HG03025 (cell line): ENCODE measurements around the gene EXOSC2.

Experiments used
- ATAC-seq: cut with Tn5 transposase; IDR thresholded peaks from one replicate; pipeline ENCODE4 v1.9.1; 2021; ENCODE audit warnings: mild to moderate bottlenecking, moderate library complexity; ENCODE audit not compliant: unreplicated experiment, low FRiP score

The EXOSC2 gene, protein sequence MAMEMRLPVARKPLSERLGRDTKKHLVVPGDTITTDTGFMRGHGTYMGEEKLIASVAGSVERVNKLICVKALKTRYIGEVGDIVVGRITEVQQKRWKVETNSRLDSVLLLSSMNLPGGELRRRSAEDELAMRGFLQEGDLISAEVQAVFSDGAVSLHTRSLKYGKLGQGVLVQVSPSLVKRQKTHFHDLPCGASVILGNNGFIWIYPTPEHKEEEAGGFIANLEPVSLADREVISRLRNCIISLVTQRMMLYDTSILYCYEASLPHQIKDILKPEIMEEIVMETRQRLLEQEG

DNA sequence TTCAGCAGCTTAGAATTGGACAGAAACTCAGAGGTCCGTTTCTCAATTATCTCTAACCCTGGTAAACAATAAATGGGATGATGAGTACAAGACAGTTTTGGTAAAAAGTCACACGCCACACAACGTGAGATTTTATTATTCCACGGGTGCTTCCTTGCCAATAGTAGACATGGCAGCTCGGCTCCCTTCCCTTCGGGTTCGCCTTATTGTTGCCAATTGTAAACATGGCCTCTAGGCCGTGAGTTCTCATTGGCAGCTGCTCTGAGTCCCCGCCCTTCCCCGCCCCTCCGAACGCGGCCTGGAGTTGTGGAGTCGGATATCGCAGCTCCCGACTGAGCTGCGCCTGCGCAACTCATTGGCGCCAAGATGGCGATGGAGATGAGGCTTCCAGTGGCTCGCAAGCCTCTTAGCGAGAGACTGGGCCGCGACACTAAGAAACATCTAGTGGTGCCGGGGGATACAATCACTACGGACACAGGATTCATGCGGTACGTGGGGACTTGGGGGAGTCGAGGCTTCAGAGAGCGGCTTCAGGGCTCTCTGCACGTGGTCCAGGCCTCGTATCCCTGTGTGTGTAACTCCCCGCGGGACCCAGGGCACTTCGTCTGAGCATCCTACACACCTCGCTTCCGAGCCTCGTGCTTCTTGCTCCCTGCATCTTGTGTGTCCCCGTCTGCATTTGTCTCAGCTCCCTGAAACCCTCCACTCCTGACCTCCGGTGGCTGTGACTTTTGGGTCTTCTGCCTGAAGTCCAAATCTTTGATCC is at the start of gene EXOSC2:
Gene EXOSC2, plus strand, starts transcription at position 355 of the 766 bp plus-strand sequence. Its CDS starts 12 bp downstream, at position 367.
- peak; percentile 78 for ATAC-seq

DNA sequence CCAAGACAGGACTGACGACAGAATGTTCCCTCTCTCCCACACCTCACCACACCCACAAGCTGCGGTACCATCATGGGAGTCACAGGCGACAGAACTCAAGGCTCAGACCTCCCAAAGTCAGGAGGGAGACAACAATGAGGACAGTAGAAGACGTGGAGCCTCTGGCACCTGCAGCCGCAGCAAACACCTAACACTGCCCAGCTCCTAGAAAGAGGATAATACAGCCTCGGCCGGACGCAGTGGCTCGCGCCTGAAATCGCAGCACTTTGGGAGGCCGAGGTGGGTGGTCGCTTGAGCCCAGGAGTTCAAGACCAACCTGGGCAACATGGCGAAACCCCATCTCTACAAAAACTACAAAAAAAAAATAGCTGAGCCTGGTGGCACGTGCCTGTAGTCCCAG is 42.4 kb upstream of the EXOSC2 start:
- no peak for ATAC-seq

DNA sequence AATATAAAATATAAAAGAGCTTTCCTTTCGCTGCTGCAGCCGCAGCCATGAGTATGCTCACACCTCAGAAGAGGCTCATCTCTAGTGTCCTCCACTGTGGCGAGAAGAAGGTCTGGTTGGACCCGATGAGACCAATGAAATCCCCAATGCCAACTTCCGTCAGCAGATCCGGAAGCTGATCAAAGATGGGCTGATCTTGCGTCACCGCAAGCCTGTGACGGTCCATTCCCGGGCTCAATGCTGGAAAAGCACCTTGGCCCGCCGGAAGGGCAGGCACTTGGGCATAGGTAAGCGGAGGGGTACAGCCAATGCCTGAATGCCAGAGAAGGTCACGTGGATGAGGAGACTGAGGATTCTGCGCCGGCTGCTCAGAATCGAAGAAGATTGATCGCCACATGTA is 41.8 kb upstream of the EXOSC2 start:
- no peak for ATAC-seq

DNA sequence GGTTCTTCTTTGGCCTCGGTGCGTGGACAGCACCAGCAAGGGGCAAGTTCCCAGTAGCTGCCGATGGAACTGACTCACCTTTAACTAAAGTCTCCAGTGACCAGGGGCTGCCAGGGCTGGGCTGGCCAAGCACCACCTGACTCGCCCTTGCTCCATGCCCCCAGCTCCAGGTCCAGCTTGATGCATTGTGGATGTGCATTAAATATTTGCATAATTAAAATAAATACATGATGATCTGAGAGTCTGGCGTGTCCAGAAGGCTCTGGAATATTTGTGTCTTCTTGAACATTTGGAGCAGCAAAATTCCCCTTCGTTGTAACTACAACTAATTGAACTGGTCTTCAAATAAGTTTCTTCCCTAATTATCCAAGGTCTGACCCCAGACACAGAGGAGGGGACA is 38.7 kb upstream of the EXOSC2 start:
- no peak for ATAC-seq

DNA sequence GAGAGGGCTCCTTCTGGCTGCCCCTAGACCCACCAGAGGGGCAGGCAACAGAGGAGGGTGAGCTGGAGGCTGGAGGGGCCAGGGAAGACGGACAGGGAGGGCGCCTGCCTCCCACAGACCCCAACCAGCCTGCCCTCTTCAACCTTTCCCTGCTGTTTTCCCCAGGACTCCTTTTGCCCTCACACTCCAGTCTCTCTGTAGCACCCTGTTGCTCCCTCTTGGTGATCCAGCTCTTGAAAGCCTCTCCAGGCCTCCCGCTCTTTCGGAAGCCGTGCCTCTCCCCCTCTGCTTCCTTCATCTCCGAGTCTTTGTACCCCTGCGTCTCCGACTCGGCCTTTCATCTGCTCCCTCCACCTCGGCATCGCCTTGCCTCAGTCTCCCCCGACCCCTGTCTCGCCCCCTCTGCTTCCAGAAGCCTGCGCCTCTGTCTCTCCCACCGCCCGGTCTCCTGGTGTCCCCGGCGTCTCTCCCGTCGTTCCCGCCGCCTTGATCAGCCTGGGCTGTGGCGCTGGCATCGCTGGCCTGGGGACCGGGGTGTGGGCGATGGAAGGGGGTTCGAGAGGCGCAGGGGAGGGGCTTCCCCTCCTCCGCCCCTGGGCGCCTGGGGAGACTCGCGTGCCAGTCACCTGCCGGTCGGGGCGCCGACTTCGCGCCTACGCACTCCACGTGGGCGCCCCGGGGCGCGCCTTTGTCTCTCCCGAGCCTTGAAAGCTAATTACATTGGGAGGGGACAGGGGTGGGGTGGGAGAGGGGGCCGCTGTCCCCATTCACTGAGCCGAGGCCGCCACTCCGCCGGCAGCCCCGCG is 34.5 kb upstream of the EXOSC2 start:
- no peak for ATAC-seq

DNA sequence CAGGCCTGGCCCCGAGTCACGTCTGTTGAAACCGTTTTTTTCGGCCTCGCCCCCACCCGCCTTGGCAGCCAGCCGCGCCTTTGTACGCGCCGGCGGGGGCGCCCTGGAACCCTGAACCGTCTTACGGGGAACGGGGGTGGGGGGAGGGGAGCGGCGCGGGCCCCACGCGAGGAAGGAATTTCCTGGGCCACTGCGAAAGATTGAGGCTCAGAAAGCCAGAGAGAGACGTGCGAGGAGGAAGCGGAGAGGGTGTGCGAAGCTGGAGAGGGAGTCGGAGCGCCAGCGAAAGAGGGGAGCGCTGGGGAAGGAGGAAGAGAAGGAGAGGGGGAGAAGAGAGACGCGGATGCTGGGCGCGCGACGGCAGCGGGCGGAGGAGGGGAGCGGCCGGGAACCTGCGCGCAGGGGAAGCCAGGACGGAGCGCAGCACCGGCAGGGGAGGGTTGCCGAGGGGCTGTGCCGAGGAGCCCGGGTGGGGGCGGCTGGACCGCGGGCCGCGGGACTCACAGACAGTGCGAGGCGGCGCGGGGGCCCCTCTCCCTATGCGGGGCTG is 33.8 kb upstream of the EXOSC2 start:
- no peak for ATAC-seq

DNA sequence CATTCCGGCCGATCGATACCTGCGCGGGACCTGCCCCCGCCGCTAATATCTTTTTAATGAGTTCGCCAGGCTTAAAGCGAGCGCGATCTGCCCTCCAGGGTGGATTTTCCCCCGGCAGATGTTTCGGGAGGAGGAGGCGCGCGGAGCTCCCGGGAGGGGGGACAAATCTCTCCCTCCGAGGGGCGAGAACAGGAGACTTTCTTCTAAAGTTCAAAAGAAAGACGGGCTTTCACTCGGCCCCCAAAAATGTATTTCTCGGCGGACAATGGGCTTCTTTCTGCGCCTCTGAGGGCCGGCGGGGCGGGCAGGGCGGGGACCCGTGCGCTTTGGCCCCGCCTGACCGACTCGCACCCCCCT is 33.3 kb upstream of the EXOSC2 start:
- no peak for ATAC-seq

DNA sequence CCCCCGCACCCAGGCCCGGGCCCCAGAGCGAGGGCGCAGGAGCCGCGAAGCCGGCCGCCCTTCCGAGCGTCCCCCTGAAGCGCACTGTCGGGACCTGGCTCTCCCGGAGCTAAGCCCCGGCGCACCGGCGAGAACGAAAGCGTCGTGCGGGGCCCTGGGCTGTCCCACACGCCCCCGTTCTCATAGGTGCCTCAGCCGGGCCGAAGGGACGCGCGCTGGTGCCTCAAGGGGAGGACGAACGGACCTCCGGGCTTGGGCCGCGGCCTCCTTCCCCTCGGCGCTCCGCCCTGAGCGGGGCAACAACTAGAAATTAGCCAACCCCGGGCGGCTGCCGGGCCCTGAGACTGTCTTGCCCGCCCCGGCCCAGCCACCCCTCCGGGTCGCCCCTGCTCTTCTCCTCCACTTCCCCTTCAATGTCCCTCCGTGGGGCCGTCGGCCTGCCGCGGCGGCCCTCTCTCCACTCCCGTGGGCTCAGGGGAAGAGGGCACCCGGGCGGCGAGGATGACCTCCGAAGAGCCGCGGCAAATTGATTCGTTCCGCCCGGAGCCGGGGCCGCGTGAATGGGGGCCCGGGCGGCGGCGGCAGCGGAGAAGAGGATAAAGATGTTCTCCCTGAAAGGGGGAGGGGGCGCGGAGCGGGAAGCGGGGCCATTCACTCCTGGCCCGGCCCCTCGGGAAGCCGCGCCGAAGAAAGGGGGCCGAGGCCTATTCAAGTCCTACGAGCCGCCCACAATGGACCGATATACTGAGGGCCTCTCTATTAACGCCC is 32.7 kb upstream of the EXOSC2 start:
- ATAC-seq: no peak

DNA sequence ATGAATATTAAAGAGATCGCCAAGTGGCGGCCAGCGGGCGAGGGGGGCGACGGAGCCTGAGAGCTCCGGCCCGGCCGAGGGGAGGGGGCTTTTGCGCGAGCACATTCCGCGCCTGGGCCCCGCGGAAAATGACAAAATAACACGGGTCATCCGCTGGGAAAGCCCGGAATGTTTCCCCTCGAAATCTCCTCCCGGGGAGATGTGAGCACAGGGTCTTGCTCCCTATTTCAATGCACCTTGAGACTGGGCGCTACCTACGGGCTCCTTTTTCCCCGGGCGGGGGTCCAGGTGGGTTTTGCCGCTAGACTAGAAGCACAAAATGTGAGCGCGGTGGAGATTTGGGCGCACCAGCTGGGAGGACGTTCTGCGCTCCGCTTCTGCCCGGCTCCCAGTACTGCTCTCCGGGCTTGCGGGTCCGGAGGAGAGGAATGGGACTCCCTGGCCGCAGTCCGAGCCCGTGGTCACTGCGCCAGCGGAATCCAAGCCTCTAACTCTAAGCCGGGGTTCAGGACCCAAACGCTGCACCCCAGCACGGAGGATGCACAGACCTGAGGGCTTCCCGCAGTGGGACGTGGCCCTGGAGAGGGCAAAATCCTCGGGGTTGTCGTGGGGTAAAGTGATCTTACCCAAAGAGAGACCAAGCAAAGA is 32.0 kb upstream of the EXOSC2 start:
- ATAC-seq: no peak

DNA sequence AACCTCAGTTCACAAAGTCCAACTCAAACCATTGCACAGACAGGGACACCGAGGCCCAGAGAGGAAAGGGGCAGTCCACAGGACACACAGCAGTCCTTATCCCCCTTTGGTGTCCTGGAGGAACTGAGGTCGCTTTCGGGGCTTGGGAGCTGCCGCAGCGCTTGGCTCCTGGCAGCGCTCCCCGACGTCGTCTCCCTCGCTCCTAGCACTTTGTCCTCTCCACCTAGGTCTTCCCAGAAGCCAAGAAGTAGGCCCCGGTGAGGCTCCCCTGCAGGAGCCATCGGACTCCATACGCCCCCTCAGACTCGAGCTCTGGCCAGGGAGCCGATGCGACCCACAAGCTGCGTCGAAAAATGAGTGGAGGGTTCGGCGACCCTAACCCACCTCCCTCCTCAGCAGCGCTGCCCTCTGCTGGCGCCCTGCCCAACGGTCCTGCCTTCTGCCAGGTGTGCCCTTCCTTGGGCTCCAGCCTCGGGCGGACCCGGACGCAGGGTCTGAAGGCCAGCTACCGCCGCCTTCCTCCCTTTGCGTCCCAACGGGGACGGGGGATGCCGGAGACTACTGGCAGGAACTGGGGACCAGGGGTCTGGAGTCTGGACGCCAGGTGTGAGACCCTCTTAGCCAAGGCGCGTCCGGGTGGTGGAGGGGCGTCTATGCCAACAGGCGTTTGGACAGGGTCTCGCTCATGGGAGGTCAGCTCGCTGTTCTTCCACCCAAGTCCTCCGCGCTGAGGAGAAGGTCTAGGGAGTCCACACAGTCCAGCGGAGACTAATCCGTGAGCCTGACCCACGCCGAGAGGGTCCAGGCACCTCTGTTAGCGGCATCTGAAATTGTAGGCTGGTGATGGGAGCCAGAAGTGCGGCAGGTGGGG is 31.2 kb upstream of the EXOSC2 start:
- ATAC-seq: no peak

DNA sequence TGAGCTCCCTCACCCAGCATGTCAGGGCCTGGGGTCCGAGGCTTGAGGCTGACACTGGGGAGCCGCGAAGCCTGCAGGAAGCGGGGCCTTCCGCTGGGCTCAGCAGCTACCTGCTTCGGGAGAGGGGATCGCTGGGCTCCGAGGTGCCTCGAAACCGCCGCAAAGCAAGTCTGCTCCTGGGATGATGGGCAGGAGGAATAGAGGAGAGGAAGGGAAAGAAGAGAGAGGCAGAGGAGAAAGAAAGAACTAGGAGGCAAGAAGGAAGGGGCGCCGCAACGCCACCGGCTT is 30.7 kb upstream of the EXOSC2 start:
- no peak for ATAC-seq

DNA sequence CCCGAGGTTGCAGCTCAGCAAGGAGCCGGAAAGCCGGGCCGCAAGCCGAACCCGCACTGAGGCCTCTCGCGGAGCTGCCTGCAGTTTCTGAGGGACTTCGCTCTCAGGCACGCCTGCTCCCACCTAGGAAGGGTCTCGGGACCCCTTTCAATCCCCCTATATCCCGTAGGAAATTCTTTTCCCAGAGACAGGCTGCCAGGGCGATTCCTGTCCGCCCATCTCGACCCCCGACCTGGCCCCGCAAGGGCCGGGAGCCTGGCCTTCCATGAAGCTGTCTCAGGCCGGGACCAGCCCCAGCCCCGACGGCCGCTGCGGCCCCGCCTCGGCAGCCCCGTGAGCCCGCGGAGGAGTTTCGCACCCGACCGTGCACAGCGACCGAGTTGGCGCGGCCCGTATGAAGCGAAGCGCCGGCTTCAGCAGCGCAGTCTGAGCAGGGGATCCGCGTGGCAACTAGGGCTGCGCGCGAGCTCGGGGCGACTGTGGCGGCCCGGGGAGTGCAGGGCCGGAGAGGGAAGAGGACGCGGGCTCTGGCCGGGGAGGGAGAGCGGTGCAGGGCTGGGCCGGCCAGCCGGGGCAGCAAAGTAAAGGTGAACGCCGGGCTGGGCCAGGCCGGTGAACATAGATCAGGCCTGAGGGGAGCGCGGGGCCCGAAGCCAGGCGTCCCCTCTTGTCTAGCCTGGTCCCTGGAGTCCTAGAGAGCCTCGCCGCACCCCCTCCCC is 30.2 kb upstream of the EXOSC2 start:
- no peak for ATAC-seq

DNA sequence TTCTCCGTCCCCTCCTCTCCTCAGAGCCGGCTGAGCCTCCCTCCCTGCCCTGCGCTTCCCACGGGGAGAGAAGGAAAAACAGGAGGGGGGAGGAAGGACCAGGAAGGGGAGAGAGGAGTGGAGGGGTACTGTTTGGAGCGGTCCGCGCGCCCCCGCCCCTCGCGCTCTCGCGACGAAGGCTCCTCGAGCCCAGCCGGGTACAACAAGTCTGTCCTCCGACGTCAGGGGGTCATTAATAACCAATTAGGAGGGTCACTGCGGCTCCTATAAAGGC is 29.7 kb upstream of the EXOSC2 start:
- ATAC-seq: no peak

DNA sequence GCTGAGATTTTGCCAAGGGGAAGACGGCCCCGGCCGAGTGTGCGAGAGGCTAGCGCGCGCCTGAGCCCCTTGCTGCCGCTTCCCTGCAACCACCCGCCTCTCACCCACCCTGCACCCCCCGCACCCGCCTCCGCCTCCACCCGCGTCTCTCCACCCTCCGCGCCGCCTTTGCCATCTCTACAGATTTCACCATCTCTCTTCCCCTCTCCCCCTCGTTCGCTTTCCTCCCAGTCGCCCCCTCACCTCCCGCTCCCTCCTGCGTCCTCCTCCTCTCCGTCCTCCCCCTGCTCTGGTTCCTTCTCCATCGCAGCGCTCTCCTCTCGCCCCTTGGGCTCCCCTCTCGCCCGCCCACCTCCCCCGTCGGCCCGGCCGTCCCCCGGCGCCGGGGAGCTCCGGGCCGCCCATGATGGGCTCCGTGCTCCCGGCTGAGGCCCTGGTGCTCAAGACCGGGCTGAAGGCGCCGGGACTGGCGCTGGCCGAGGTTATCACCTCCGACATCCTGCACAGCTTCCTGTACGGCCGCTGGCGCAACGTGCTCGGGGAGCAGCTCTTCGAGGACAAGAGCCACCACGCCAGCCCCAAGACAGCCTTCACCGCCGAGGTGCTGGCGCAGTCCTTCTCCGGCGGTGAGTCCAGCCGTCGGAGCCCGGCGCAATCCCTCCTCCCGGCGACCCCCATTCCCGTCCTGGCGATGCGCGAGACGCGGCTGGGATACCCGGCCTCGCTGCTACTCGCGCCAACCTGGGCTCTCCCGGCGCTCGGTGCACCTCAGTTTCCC is 29.1 kb upstream of the EXOSC2 start, which contains the start of gene PRDM12:
Gene PRDM12, plus strand, starts transcription at position 344 of the 778 bp plus-strand sequence. Its CDS starts 60 bp downstream, at position 404.
- ATAC-seq: no peak

DNA sequence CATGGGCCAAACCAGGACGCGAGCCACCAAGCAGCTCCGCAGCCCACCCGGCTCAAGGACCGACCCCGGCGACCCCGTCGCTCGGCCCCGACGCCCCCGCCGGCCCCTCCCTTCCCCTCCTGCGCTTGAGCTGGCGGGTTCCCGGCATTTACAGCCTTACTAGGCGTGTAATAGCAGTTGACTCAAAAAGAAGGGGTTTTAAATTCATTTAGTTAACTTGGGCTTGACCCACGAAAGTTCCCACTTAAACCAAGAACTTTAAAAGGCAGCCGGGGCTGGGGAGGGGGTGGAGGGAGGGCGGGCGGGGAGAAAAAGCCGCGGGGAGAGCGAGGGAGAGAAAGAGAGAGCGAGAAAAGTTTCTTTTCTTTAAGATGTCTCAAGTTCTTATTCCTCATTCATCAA is 28.6 kb upstream of the EXOSC2 start:
- ATAC-seq: no peak

DNA sequence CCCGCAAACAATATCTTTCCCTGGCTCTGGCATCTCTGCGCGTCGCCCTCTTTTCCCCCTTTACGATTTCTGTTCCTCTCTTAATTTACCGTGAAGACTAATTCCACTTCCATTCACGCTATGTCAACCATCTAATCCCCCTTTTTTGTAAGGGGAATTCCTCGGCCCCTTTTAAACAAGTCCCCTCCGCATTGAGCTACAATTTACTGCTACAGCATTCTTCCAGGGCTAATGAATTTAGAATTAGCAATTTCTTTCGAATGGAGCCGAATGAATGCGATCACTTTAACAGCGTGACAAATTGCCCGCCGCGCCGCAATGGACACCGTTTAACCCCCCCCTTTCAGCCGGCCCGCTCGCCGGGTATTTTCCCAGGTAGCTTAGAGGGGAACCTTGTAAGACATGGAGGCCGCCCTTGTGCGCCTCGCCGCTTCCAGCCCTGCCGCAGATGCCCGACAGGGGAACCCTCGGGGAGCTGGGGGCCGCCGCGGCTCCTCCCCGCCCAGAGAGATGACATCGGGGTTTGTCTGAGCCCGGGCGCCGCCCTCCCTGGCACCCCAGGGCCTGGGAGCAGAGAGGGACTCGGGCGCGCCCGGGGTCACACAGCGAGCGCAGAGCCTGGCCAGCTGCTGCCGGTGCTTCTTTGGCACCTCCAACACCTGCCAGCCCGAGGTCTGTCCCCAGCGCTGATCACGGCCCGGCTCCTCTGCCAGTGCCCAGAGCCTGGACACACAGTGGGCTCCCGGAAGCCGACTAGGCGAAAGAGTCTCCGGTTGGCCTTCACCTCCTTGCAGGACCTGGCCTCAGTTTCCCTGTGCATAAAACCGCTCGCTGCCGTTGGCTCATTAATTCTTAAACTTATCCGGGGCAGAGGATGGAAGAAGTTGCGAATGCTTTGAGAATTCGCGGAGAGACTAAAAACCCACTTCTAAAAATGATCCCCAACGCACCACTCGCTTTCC is 27.9 kb upstream of the EXOSC2 start:
- ATAC-seq: no peak
